GM12865 (cell line): ENCODE results near the gene INPP5E.

Source experiments
- DNase-seq: peaks from one replicate; pipeline ENCODE4 v3.0.0; 2010; ENCODE audit warnings: low read depth
- H3K4me3 ChIP-seq: 2 replicates; pipeline ENCODE4 v1.5.1; 2011; ENCODE audit warnings: mild to moderate bottlenecking, low read depth, low read length, control low read depth
- CTCF ChIP-seq: IDR thresholded peaks from 2 replicates; pipeline ENCODE4 v1.5.1; 2011; ENCODE audit warnings: low read length, control low read depth, low read depth, inconsistent platforms; ENCODE audit not compliant: insufficient read depth; ENCODE audit errors: missing control alignments

Gene INPP5E

DNA sequence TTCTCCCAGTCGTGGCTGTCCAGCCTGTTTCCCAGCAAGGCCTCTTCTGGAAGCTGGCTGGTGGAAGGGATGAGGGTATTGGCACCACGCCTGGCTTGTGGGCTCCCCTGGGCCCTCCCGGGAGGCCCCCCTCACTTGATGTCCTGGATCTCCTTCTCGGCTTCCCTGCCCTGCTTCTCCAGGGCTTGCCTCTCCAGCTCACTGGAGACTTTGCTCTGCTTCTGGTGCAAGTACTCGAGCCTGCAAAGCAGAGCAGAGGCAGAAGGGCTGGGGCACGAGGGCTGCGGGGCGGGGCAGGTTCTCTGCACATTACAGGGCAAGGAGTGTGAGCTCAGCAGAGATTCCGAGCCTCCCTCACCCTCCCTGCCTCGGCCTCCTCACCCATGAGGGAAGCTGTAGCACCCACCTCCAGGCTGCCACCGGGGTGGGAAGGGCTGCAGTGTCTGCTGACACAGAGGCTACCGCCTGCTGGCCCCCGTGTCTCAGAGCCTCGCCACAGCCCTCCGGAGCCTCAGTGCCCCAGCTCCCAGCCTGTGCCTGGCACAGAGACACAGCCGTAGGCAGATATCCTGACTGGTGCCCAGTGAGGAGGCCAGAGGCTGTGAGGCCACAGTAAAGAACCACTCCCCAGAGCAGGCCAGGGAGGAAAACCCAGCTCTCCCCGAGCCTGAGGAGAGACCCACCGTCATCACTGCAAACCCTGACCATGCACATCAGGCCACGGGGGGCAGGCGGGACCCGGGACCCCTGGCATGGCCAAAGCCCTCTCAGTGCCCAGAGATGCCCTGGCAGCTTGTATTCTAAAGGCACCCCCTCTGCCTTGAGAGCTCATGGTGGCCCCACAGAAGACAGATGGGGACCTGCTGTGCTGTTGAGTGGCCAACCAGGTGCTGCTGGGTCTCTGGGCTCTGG, 46.9 kb downstream of the INPP5E start:
- DNase-seq = no peak
- TF ChIP-seq CTCF = no peak
- no peak overlapping the region for H3K4me3 ChIP-seq

DNA sequence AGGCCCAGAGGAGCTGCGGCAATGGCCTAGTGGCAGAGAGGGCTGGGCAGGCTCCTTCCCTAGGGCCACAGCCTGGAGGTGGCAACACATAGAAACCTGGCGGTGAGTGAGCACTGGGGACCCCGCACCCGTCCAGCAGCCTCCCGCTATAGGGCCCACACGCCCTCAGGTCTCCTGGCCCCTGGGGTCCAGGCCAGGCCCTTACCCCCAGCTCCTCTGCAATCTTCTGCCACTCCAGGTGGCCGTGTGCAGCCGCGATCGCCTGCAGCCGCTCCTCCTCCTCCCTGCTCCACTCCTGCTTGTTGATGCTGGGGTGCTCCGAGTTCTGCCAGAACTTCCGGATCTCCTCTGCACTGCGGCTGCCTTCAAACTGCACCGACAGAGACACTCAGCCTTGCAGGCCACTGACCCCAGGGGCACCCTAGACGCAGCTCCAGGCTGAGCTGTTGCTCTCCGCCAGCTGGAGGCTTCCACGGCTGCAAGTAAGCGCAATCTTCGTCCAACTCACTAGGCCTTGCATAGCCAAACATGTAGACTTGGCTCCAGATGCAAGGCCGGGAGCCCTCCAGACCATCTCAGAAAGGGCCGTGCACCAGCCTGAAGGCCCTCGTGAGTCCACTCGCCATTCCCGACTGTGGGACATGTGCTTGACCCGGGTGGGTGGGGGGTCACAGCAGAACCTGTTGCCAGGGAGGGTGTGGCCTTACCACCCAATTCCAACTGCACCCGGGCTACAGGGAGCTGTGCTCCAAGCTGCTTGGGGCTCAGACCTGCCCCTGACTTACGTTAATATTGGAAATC, 47.7 kb downstream of the INPP5E start:
- H3K4me3 ChIP-seq = no peak overlapping the region
- DNase-seq = no peak
- TF ChIP-seq CTCF = no peak

DNA sequence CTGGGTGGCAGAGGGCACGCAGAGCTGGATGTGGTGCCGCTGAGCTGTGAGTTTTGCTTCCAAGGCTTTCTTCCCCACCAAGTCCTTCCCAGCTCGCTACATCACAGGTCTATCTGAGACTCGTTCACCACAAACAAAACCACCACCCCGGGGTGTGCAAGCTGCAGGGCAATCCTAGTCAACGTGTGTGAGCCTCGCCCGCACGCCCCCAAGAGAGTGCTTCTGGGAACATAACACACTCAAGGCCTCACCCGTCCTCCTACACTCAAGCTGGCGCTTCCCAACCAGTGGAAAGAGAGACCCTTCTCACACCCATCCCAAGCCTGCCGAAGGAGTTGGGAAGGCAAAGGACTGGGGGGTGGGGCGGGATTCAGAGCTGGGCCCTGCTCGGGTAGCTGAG, 50.2 kb downstream of the INPP5E start:
- H3K4me3 ChIP-seq = no peak overlapping the region
- TF ChIP-seq CTCF = no peak
- no peak for DNase-seq

DNA sequence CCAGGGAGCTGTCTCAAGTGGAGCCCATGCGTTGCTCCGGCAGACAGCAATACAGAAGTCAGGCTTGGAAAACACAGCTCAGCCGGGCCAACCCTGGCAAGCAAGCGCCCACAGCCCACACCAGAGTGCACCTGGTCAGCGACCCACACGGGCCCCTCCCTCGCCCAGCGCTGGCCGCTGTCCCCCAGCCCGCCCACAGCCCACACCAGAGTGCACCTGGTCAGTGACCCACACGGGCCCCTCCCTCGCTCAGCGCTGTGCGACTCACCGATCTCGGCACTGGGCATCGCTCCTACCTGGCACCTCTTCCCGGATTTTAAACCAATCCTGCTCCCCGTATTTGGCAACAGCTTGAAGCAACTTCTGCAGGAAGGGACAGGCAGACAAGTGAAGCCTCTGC, 52.4 kb downstream of the INPP5E start:
- no peak for DNase-seq
- no peak for TF ChIP-seq CTCF
- no peak overlapping the region for H3K4me3 ChIP-seq

GRCh38 chr9:136386018-136386417, 53.6 kb downstream of the INPP5E start:
- TF ChIP-seq CTCF = no peak
- no peak overlapping the region for H3K4me3 ChIP-seq
- DNase-seq = no peak

DNA sequence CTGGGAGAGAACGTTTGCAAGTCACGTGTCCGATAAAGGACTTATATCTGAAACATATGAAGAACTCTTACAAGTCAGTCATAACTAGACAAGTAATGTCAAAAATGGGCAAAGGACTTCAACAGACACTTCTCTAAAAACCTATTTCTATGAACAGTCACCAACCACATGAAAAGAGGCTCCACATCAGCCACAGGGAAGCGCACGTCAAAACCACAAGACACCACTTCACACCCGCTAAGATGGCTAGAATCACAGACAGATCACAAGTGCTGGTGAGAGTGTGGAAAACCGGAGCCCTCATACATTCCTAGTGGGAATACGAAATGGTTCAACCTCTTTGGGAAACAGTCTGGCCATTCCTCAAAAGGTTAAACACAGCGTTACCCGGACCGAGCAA, 54.6 kb downstream of the INPP5E start:
- no peak overlapping the region for H3K4me3 ChIP-seq
- DNase-seq = no peak
- TF ChIP-seq CTCF = no peak
